B cell (primary cell): ENCODE measurements around the gene TFF1. TPM values are rescaled to one million over a fixed set of nuclear protein-coding genes. Genes with fewer than 3 reads are reported as not detected.

Source experiments
- ATAC-seq: fragments of 200-7000 bp; cut with Tn5 transposase; one replicate; pipeline ENCODE4 v1.10.0; 2021; ENCODE audit warnings: low read depth, mild to moderate bottlenecking, moderate number of reproducible peaks, moderate library complexity
- CTCF ChIA-PET: fragments of 350-600 bp; sonication (Branson Sonifier 250); formaldehyde crosslinking; loops from one replicate; lab custom pipeline; 2021; ENCODE audit warnings: antibody characterized with exemption, inconsistent platforms; lab: Charles Lee
- POLR2A ChIA-PET: fragments of 350-600 bp; sonication (Branson Sonifier 250); formaldehyde crosslinking; loops from one replicate; lab custom pipeline; 2021; ENCODE audit warnings: antibody characterized with exemption; lab: Charles Lee
- DNase-seq: peaks from one replicate; pipeline ENCODE4 v3.0.0; 2013
- H2AFZ ChIP-seq: 2 replicates; pipeline ENCODE4 v1.6.1; 2012; ENCODE audit warnings: mild to moderate bottlenecking, low read depth, low read length; ENCODE audit not compliant: insufficient read depth, poor library complexity, severe bottlenecking
- H3K27ac ChIP-seq, 2 donors: 1 replicate in 1 of 2; 2 replicates in 1 of 2; pipeline ENCODE4 v1.5.1; 2012 to 2013; ENCODE audit warnings: low read length in 2 of 2, mild to moderate bottlenecking in 2 of 2, moderate library complexity in 1 of 2
- H3K27me3 ChIP-seq, 4 experiments: fragments of 200-600 bp in 1 of 4; sonication (generic) in 1 of 4; replicated peaks in 1 of 4; 1 replicate in 2 of 4; 2 replicates in 2 of 4; pipeline versions ENCODE4 v1.6.1 to v1.7.0; 2013 to 2016; ENCODE audit warnings: low read length in 3 of 4, mild to moderate bottlenecking in 2 of 4, mixed read lengths in 1 of 4, moderate library complexity in 1 of 4; ENCODE audit not compliant: insufficient read depth in 4 of 4, control insufficient read depth in 3 of 4; ENCODE audit errors: control extremely low read depth in 1 of 4
- H3K36me3 ChIP-seq, 2 experiments: replicated peaks in 1 of 2; 1 replicate in 1 of 2; 2 replicates in 1 of 2; pipeline versions ENCODE4 v1.6.1 to v1.7.1; 2013; ENCODE audit warnings: low read length in 1 of 2; ENCODE audit not compliant: insufficient read depth in 2 of 2, control insufficient read depth in 1 of 2; ENCODE audit errors: control extremely low read depth in 1 of 2, extremely low read depth in 1 of 2
- H3K4me1 ChIP-seq, 2 donors: fragments of 200-600 bp in 1 of 2; sonication (generic) in 1 of 2; 1 replicate in 1 of 2; 2 replicates in 1 of 2; pipeline versions ENCODE4 v1.5.1 to v1.6.1; 2013 to 2017; ENCODE audit warnings: low read length in 2 of 2; ENCODE audit not compliant: control insufficient read depth in 2 of 2, insufficient read depth in 2 of 2
- H3K4me2 ChIP-seq: replicated peaks from 2 replicates; pipeline ENCODE3; 2012; ENCODE audit warnings: mild to moderate bottlenecking, low read depth, low read length; ENCODE audit not compliant: poor library complexity, severe bottlenecking
- H3K4me3 ChIP-seq, 5 experiments: fragments of 200-600 bp in 1 of 5; sonication (generic) in 1 of 5; 1 replicate in 3 of 5; 2 replicates in 2 of 5; pipeline versions ENCODE4 v1.5.1 to v1.7.0; 2011 to 2016; ENCODE audit warnings: low read length in 4 of 5, mild to moderate bottlenecking in 4 of 5, low read depth in 2 of 5, control low read depth in 1 of 5, moderate library complexity in 1 of 5; ENCODE audit not compliant: insufficient read depth in 1 of 5; ENCODE audit errors: control extremely low read depth in 1 of 5, extremely low read depth in 1 of 5
- H3K79me2 ChIP-seq: fragments of 200-600 bp; sonication (generic); one replicate; pipeline ENCODE4 v1.6.0; 2016; ENCODE audit warnings: low read length; ENCODE audit not compliant: control insufficient read depth, insufficient read depth
- H3K9ac ChIP-seq: fragments of 200-600 bp; sonication (generic); 2 replicates; pipeline ENCODE4 v1.6.1; 2017; ENCODE audit warnings: mild to moderate bottlenecking, low read length, moderate library complexity
- H3K9me3 ChIP-seq, 3 donors: one replicate each; pipeline versions ENCODE4 v1.6.1 to v1.7.1; 2013; ENCODE audit warnings: low read length in 2 of 3; ENCODE audit not compliant: control insufficient read depth in 2 of 3, insufficient read depth in 1 of 3; ENCODE audit errors: control extremely low read depth in 1 of 3
- H4K20me1 ChIP-seq: 2 replicates; pipeline ENCODE4 v1.6.0; 2012; ENCODE audit warnings: mild to moderate bottlenecking, low read length; ENCODE audit not compliant: insufficient read depth, control insufficient read depth, poor library complexity, severe bottlenecking
- H3K27ac Mint-ChIP-seq: one replicate; pipeline ENCODE4 v1.8.0; 2021; ENCODE audit warnings: mixed read lengths
- H3K27me3 Mint-ChIP-seq: one replicate; pipeline ENCODE4 v1.8.0; 2021; ENCODE audit warnings: mixed read lengths
- H3K4me1 Mint-ChIP-seq: one replicate; pipeline ENCODE4 v1.8.0; 2021; ENCODE audit warnings: mixed read lengths
- H3K4me3 Mint-ChIP-seq: one replicate; pipeline ENCODE4 v1.8.0; 2021; ENCODE audit warnings: mixed read lengths
- H3K9me3 Mint-ChIP-seq: one replicate; pipeline ENCODE4 v1.8.0; 2022; ENCODE audit warnings: mixed read lengths; ENCODE audit not compliant: insufficient read depth
- CTCF ChIP-seq: fragments of 200-600 bp; IDR thresholded peaks from one replicate; pipeline ENCODE4 v1.8.0; 2022; ENCODE audit warnings: antibody characterized with exemption, mild to moderate bottlenecking
- EZH2 ChIP-seq: IDR thresholded peaks from 2 replicates; pipeline ENCODE4 v1.6.1; 2012; ENCODE audit warnings: borderline replicate concordance, low read depth, mild to moderate bottlenecking, moderate library complexity, low read length; ENCODE audit not compliant: insufficient read depth, poor library complexity, severe bottlenecking
- WGBS: methylation state at CpG from one replicate; pipeline ENCODE4 v1.1.5; 2013; ENCODE audit warnings: missing lambda C conversion rate; ENCODE audit not compliant: insufficient coverage; 5-methylcytosine and 5-hydroxymethylcytosine counted together
- intact Hi-C: fragments of 100-400 bp; cut with micrococcal nuclease; formaldehyde crosslinking; loops from one replicate; pipeline ENCODE4 v1.10.0; 2022
- polyA plus RNA-seq: library from polyadenylated mRNA; depleted of rRNA; stranded (reverse); fragments of >200 nt; gene quantifications from 2 replicates; pipeline ENCODE4 v1.2.3, GENCODE V29; 2012
- total RNA-seq, 2 donors: library from RNA; stranded (reverse); fragments of 120-200 nt in 1 of 2; gene quantifications; 1 replicate in 1 of 2; 2 replicates in 1 of 2; pipeline versions ENCODE4 v1.2.3 to v1.2.4, GENCODE V29; 2013 to 2022

Gene TFF1
- total and polyA plus RNA-seq, 2 donors (not counting 1 experiment from before 2014, with no cell fraction given) = not detected

GRCh38 chr21:42313501-42313969 is 52.8 kb downstream of the TFF1 start:
- Histone ChIP-seq H4K20me1 (no peaks in the 10 kb centered on the region), H3K79me2 (no peaks in the 10 kb centered on the region), H3K4me2 (no peak overlapping the region), H3K36me3 (no peaks in the 10 kb centered on the region), H3K9me3 (no peaks in the 10 kb centered on the region), H3K4me3 (no peak overlapping the region), H3K27me3 (peaks cover 0 to 17% (median 2%) of the 10 kb centered on the region in 4 experiments), H3K4me1 (peaks cover 7 to 9% of the 10 kb centered on the region in 2 donors), H2AFZ (no peak overlapping the region), H3K9ac (no peak overlapping the region), H3K27ac (no peak overlapping the region)
- H3K4me3 Mint-ChIP-seq = no peak overlapping the region
- ChIA-PET CTCF (no interaction called here), POLR2A (no interaction called here)
- DNase-seq (no peak), ATAC-seq (no peak)
- H3K4me1 Mint-ChIP-seq = peaks cover 5% of the 10 kb centered on the region
- intact Hi-C loops = no loop called here
- 74% methylated on average over 13 of the region's 13 CpGs for WGBS
- TF ChIP-seq CTCF (no peak), EZH2 (no peak)
- no peaks in the 10 kb centered on the region for H3K9me3 Mint-ChIP-seq
- H3K27ac Mint-ChIP-seq = no peak overlapping the region
- H3K27me3 Mint-ChIP-seq = peaks cover 10% of the 10 kb centered on the region

- DNase-seq (no peak), ATAC-seq (no peak)
- Histone ChIP-seq H3K4me3 (no peak overlapping the region), H2AFZ (no peak overlapping the region), H3K9ac (no peak overlapping the region), H3K36me3 (no peaks in the 10 kb centered on the region), H3K27ac (no peak overlapping the region), H3K9me3 (peaks cover 0 to 3% (median 0%) of the 10 kb centered on the region in 3 donors), H3K4me2 (no peak overlapping the region), H3K27me3 (peaks cover 0 to 26% (median 10%) of the 10 kb centered on the region in 4 experiments), H4K20me1 (no peaks in the 10 kb centered on the region), H3K4me1 (peaks cover 7 to 12% of the 10 kb centered on the region in 2 donors), H3K79me2 (no peaks in the 10 kb centered on the region)
- ChIA-PET POLR2A (no interaction called here), CTCF (no interaction called here)
- Mint-ChIP-seq H3K27me3 (peaks cover 14% of the 10 kb centered on the region), H3K9me3 (no peaks in the 10 kb centered on the region), H3K4me3 (no peak overlapping the region), H3K27ac (no peak overlapping the region), H3K4me1 (peaks cover 4% of the 10 kb centered on the region)
- intact Hi-C loops = no loop called here
- TF ChIP-seq CTCF = no peak
- 81% methylated on average over 16 of the region's 16 CpGs for WGBS
Observed at GRCh38 chr21:42312626-42313104, 53.7 kb downstream of the TFF1 start.

Other genes starting within 250 kb of the TFF1 start
- gene ABCG1, start 147.4 kb downstream of the TFF1 start, total RNA-seq = 27.5 and 31.9 TPM in 2 replicates
- gene ABCG1, start 147.4 kb downstream of the TFF1 start, polyA plus RNA-seq = 8.7 and 14.4 TPM in 2 replicates
- gene TFF3, start 51.1 kb downstream of the TFF1 start, total RNA-seq = not detected in 2 replicates
- not detected in 2 replicates for gene TFF3, start 51.1 kb downstream of the TFF1 start, polyA plus RNA-seq
- gene TFF2, start 15.5 kb downstream of the TFF1 start, total RNA-seq = not detected in 2 replicates
- gene TFF2, start 15.5 kb downstream of the TFF1 start, polyA plus RNA-seq = not detected in 2 replicates
- 0.12 and 0.22 TPM in 2 replicates for gene TMPRSS3, start 29.5 kb upstream of the TFF1 start, total RNA-seq
- gene TMPRSS3, start 29.5 kb upstream of the TFF1 start, polyA plus RNA-seq = 0.07 and 0.10 TPM in 2 replicates
- 0.12 and 0.15 TPM in 2 replicates for gene UBASH3A, start 37.4 kb upstream of the TFF1 start, total RNA-seq
- gene UBASH3A, start 37.4 kb upstream of the TFF1 start, polyA plus RNA-seq = 0.33 and 1.0 TPM in 2 replicates
- gene RSPH1, start 129.7 kb upstream of the TFF1 start, total RNA-seq = 0.64 and 1.0 TPM in 2 replicates
- 0.10 and 0.26 TPM in 2 replicates for gene RSPH1, start 129.7 kb upstream of the TFF1 start, polyA plus RNA-seq
- 58.8 and 60.2 TPM in 2 replicates for gene SLC37A1, start 147.3 kb upstream of the TFF1 start, total RNA-seq
- gene SLC37A1, start 147.3 kb upstream of the TFF1 start, polyA plus RNA-seq = 38.1 and 46.4 TPM in 2 replicates